ENCODE results near the gene WASL.

DNA sequence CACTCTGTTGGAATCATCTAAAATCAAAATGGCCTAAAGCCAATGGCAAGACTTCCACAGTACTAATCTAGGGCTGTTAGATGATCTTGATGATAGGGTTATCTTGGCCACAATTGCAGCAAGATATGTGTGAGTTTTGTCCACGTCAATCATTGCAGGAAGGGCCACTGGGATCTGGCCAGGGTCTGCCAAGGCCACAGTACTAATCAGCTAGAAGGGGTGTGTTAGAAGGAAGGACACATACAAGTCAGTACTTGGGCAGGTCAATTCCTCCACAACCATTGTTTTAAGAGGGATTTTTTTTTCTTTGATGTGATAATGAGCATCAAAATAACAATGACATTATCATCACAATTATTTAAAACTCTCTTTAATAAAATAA, 91.5 kb downstream of the WASL start:
- TF ChIP-seq, protein P1, sequence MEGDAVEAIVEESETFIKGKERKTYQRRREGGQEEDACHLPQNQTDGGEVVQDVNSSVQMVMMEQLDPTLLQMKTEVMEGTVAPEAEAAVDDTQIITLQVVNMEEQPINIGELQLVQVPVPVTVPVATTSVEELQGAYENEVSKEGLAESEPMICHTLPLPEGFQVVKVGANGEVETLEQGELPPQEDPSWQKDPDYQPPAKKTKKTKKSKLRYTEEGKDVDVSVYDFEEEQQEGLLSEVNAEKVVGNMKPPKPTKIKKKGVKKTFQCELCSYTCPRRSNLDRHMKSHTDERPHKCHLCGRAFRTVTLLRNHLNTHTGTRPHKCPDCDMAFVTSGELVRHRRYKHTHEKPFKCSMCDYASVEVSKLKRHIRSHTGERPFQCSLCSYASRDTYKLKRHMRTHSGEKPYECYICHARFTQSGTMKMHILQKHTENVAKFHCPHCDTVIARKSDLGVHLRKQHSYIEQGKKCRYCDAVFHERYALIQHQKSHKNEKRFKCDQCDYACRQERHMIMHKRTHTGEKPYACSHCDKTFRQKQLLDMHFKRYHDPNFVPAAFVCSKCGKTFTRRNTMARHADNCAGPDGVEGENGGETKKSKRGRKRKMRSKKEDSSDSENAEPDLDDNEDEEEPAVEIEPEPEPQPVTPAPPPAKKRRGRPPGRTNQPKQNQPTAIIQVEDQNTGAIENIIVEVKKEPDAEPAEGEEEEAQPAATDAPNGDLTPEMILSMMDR (IDR thresholded peaks at IDR 0.05): no peak
- TF ChIP-seq NR3C1 (CRISPR knock-in tag; conservative IDR thresholded peaks at IDR 0.05; ENCODE audit: low read depth) (no peak), TEAD1 (CRISPR knock-in tag; IDR thresholded peaks at IDR 0.05) (no peak), TEAD4 (CRISPR knock-in tag; IDR thresholded peaks at IDR 0.05) (no peak)
